Thyroid gland (tissue), 4 donors: ENCODE results near the gene AFAP1.

Source experiments
- CTCF ChIP-seq, 6 experiments: fragments of 200-600 bp in 3 of 6; fragments of 450-650 bp in 3 of 6; sonication (generic) in 3 of 6; IDR thresholded peaks; one replicate each; pipeline ENCODE4 v1.5.1; 2016 to 2019; ENCODE audit warnings: antibody characterized with exemption in 6 of 6, mild to moderate bottlenecking in 2 of 6, inconsistent platforms in 1 of 6, moderate library complexity in 1 of 6
- POLR2A ChIP-seq, 2 donors: fragments of 450-650 bp; IDR thresholded peaks; one replicate each; pipeline ENCODE4 v1.6.1; 2017; ENCODE audit warnings: antibody characterized with exemption in 2 of 2, mild to moderate bottlenecking in 2 of 2, moderate library complexity in 1 of 2

GRCh38 chr4:7820031-7820818 lies 119.4 kb downstream of the AFAP1 start:
- TF ChIP-seq POLR2A (IDR thresholded peaks at IDR 0.05) = no peak
- no peak for TF ChIP-seq CTCF (IDR thresholded peaks at IDR 0.05)
